ENCODE results near the gene HLF.
A peak's percentile ranks its signal among the peaks of the same experiment; 100 is the strongest.

HLF gene

GRCh38 chr17:55264645-55265298 lies at the start of gene HLF:
TSS of gene HLF (plus strand) at chr17:55264960. CDS start at chr17:55265485, 525 bp downstream.
- DNase-seq, result peak; percentile 52

- DNase-seq, result no peak
Observed at GRCh38 chr17:55215711-55216110, 49.0 kb upstream of the HLF start.

- no peak for DNase-seq
Observed at GRCh38 chr17:55216888-55217287, 47.9 kb upstream of the HLF start.

- no peak for DNase-seq
Observed at GRCh38 chr17:55219459-55219858, 45.3 kb upstream of the HLF start.

- DNase-seq, result no peak
Observed at GRCh38 chr17:55219934-55220333, 44.8 kb upstream of the HLF start.

GRCh38 chr17:55223524-55223923 lies 41.2 kb upstream of the HLF start:
- no peak for DNase-seq

- no peak for DNase-seq
Observed at GRCh38 chr17:55224746-55225145, 40.0 kb upstream of the HLF start.

- DNase-seq, result no peak
Observed at GRCh38 chr17:55225237-55225636, 39.5 kb upstream of the HLF start.

- DNase-seq, result no peak
Observed at GRCh38 chr17:55228683-55229192, 36.0 kb upstream of the HLF start.

- DNase-seq, result no peak
Observed at GRCh38 chr17:55229276-55229675, 35.5 kb upstream of the HLF start.

- DNase-seq, result no peak
Observed at GRCh38 chr17:55230716-55231115, 34.0 kb upstream of the HLF start.

GRCh38 chr17:55233840-55234239 lies 30.9 kb upstream of the HLF start:
- DNase-seq, result no peak

GRCh38 chr17:55236316-55236715 lies 28.4 kb upstream of the HLF start:
- DNase-seq, result no peak

- DNase-seq, result no peak
Observed at GRCh38 chr17:55237268-55237667, 27.5 kb upstream of the HLF start.

GRCh38 chr17:55237841-55238178 lies 26.9 kb upstream of the HLF start:
- DNase-seq, result no peak

- peak; percentile 81 for DNase-seq
Observed at GRCh38 chr17:55238179-55238930, 26.4 kb upstream of the HLF start.

GRCh38 chr17:55238931-55239297 lies 25.8 kb upstream of the HLF start:
- DNase-seq, result no peak

- no peak for DNase-seq
Observed at GRCh38 chr17:55241097-55241496, 23.7 kb upstream of the HLF start.

- DNase-seq, result no peak
Observed at GRCh38 chr17:55242476-55242875, 22.3 kb upstream of the HLF start.

GRCh38 chr17:55245986-55246385 lies 18.8 kb upstream of the HLF start:
- no peak for DNase-seq

GRCh38 chr17:55246583-55246982 lies 18.2 kb upstream of the HLF start:
- DNase-seq, result no peak

GRCh38 chr17:55248077-55248476 lies 16.7 kb upstream of the HLF start:
- DNase-seq, result no peak

- no peak for DNase-seq
Observed at GRCh38 chr17:55249861-55250260, 14.9 kb upstream of the HLF start.

GRCh38 chr17:55254375-55254774 lies 10.4 kb upstream of the HLF start:
- DNase-seq, result no peak
